K562 (cell line): Measurements from ENCODE around the gene GPR22. TPM values are rescaled to one million over a fixed set of nuclear protein-coding genes. Genes with fewer than 3 reads are reported as not detected.
A peak's percentile ranks its signal among the peaks of the same experiment; 100 is the strongest.

ENCODE experiments used
- ATAC-seq: fragments of 200-7000 bp; cut with Tn5 transposase; 3 replicates; pipeline ENCODE4 v1.9.1; 2020; ENCODE audit warnings: moderate library complexity
- BruUV-seq: library from RNA; stranded (reverse); fragments of 400-500 nt; replicated peaks from 2 replicates; lab custom pipeline; 2021; lab: Mats Ljungman, UMichigan
- CTCF ChIA-PET: fragments of 300-600 bp; formaldehyde crosslinking; extraction: SDS; loops from one replicate; lab custom pipeline; 2021; ENCODE audit warnings: low intra/inter-chr PET ratio; lab: Yijun Ruan, JAX
- POLR2A ChIA-PET: fragments of 300-600, 350-650 bp; sonication (Branson Sonifier 250); formaldehyde crosslinking; extraction: SDS; loops from one replicate; lab custom pipeline; 2021; ENCODE audit warnings: antibody characterized with exemption, inconsistent platforms; lab: Yijun Ruan, JAX
- DNase-seq, 4 experiments: peaks; one replicate each; pipeline versions ENCODE4 v3.0.0 to v3.0.0-alpha.2; 2011 to 2018; ENCODE audit warnings: low spot score in 3 of 4, mixed read lengths in 3 of 4; ENCODE audit errors: extremely low read depth in 1 of 4
- FAIRE-seq: peaks from 2 replicates; lab custom pipeline; 2011; peaks lifted over from hg19 to GRCh38; lab: Jason Lieb, UNC
- H2AFZ ChIP-seq: 2 replicates; pipeline ENCODE4 v1.6.0; 2011; ENCODE audit warnings: low read depth, low read length, control low read depth, inconsistent platforms
- H3K27ac ChIP-seq: fragments of 200-600 bp; 3 replicates; pipeline ENCODE4 v1.8.0; 2011; ENCODE audit warnings: low read depth, mild to moderate bottlenecking, control low read depth, inconsistent platforms, low read length, moderate library complexity, mixed read lengths; ENCODE audit errors: extremely low read depth
- H3K27me3 ChIP-seq, 2 experiments: fragments of 300-600 bp in 1 of 2; 2 replicates in 1 of 2; 3 replicates in 1 of 2; pipeline versions ENCODE4 v1.6.0 to v1.8.0; 2011; ENCODE audit warnings: inconsistent platforms in 2 of 2, low read length in 2 of 2, mild to moderate bottlenecking in 1 of 2, mixed read lengths in 1 of 2, moderate library complexity in 1 of 2; ENCODE audit not compliant: control insufficient read depth in 2 of 2, insufficient read depth in 2 of 2
- H3K36me3 ChIP-seq: fragments of 300-600 bp; 3 replicates; pipeline ENCODE4 v1.8.0; 2011; ENCODE audit warnings: mild to moderate bottlenecking, low read length, inconsistent platforms; ENCODE audit not compliant: control insufficient read depth, insufficient read depth
- H3K4me1 ChIP-seq, 2 experiments: fragments of 200-600 bp in 1 of 2; replicated peaks in 1 of 2; 2 replicates in 1 of 2; 3 replicates in 1 of 2; pipeline versions ENCODE4 v1.5.1 to v1.8.0; 2011; ENCODE audit warnings: inconsistent platforms in 2 of 2, low read length in 2 of 2, mild to moderate bottlenecking in 1 of 2, mixed read lengths in 1 of 2, moderate library complexity in 1 of 2; ENCODE audit not compliant: control insufficient read depth in 2 of 2, insufficient read depth in 2 of 2
- H3K4me2 ChIP-seq: 2 replicates; pipeline ENCODE4 v1.6.1; 2011; ENCODE audit warnings: low read length, control low read depth, inconsistent platforms, mixed read lengths; ENCODE audit not compliant: insufficient read depth
- H3K4me3 ChIP-seq: fragments of 200-600 bp; sonication (generic), shearing (Covaris generic); 2 replicates; pipeline ENCODE4 v1.5.1; 2016; ENCODE audit warnings: control low read depth, inconsistent platforms
- H3K79me2 ChIP-seq: fragments of 200-600 bp; 3 replicates; pipeline ENCODE4 v1.8.0; 2011; ENCODE audit warnings: low read length, inconsistent platforms; ENCODE audit not compliant: control insufficient read depth, insufficient read depth
- H3K9ac ChIP-seq, 2 experiments: 2 replicates each; pipeline versions ENCODE4 v1.6.0 to v1.6.1; 2011; ENCODE audit warnings: low read depth in 2 of 2, low read length in 2 of 2, control low read depth in 1 of 2, inconsistent platforms in 1 of 2, mild to moderate bottlenecking in 1 of 2, mixed read lengths in 1 of 2; ENCODE audit not compliant: insufficient read depth in 1 of 2
- H3K9me1 ChIP-seq: one replicate; pipeline ENCODE4 v1.6.0; 2011; ENCODE audit warnings: inconsistent platforms, mild to moderate bottlenecking, low read length, moderate library complexity; ENCODE audit not compliant: control insufficient read depth, insufficient read depth
- H3K9me3 ChIP-seq: replicated peaks from 2 replicates; pipeline ENCODE4 v1.5.1; 2011; ENCODE audit warnings: low read depth, low read length, inconsistent platforms; ENCODE audit not compliant: control insufficient read depth, insufficient read depth
- H4K20me1 ChIP-seq: replicated peaks from 2 replicates; pipeline ENCODE4 v1.6.1; 2011; ENCODE audit warnings: low read length, inconsistent platforms, mixed read lengths; ENCODE audit not compliant: control insufficient read depth, insufficient read depth
- C11orf30 ChIP-seq: fragments of 450-650 bp; IDR thresholded peaks from 2 replicates; pipeline ENCODE4 v1.6.1; 2016; ENCODE audit warnings: low read depth, mild to moderate bottlenecking
- PHF21A ChIP-seq: fragments of 450-650 bp; IDR thresholded peaks from 2 replicates; pipeline ENCODE4 v1.6.1; 2017; ENCODE audit warnings: low read depth, borderline replicate concordance
- SIRT6 ChIP-seq: IDR thresholded peaks from one replicate; pipeline ENCODE4 v1.6.1; 2012; ENCODE audit warnings: low read depth, mild to moderate bottlenecking, control low read depth, inconsistent platforms, low read length, moderate library complexity
- SMARCA5 ChIP-seq: fragments of 450-650 bp; IDR thresholded peaks from 2 replicates; pipeline ENCODE4 v1.6.1; 2016
- SP2 ChIP-seq: IDR thresholded peaks from 2 replicates; pipeline ENCODE4 v1.6.1; 2011; ENCODE audit warnings: mild to moderate bottlenecking, low read depth, low read length, moderate library complexity; ENCODE audit not compliant: poor library complexity, severe bottlenecking; ENCODE audit errors: extremely low read depth
- ZNF146 ChIP-seq: IDR thresholded peaks from one replicate; pipeline ENCODE4 v1.6.1; 2018; ENCODE audit warnings: missing compliant biosample characterization; ENCODE audit not compliant: unreplicated experiment
- WGBS: fragments of 100-300 bp; shearing (Covaris generic); methylation state at CpG from one replicate; pipeline ENCODE4 v1.1.6; 2016; ENCODE audit warnings: low coverage, mixed read lengths; ENCODE audit not compliant: insufficient coverage; ENCODE audit errors: missing lambda C conversion rate; 5-methylcytosine and 5-hydroxymethylcytosine counted together
- in situ Hi-C: fragments of 300-500 bp; cut with MboI; formaldehyde crosslinking; loops from 4 replicates; pipeline ENCODE4 v1.15.0; 2018; ENCODE audit warnings: inconsistent platforms, mixed read lengths
- intact Hi-C: fragments of 100-400 bp; cut with micrococcal nuclease; formaldehyde crosslinking; loops from 2 replicates; pipeline ENCODE4 v1.14.2; 2022
- polyA plus RNA-seq, 8 experiments: library from polyadenylated mRNA; depleted of rRNA in 4 of 8; stranded (reverse) in 5 of 8; unstranded in 3 of 8; fragments of >200 nt; fragmentation: Nextera tagmentation in 2 of 8; fragmentation: Illumina TruSeq in 1 of 8; extraction: Ambion mirVana in 2 of 8; extraction: Trizol in 1 of 8; gene quantifications; 2 replicates each; pipeline versions ENCODE4 v1.2.1 to v1.2.3, GENCODE V29; 2011 to 2014; ENCODE audit warnings: inconsistent platforms in 1 of 8, missing spikeins in 1 of 8
- total RNA-seq, 7 experiments: library from RNA; depleted of rRNA in 6 of 7; stranded (reverse); fragments of >200 nt in 6 of 7; fragmentation: Illumina TruSeq in 2 of 7; extraction: Trizol in 2 of 7; gene quantifications; 2 replicates each; pipeline versions ENCODE4 v1.2.1 to v1.2.3, GENCODE V29; 2011 to 2021; ENCODE audit warnings: low replicate concordance in 1 of 7
- TF ChIP-seq, protein P1 (sequence below), 3 experiments: fragments of 200-800 bp in 1 of 3; sonication (Bioruptor generic) in 1 of 3; sonication (generic) in 1 of 3; formaldehyde crosslinking in 1 of 3; IDR thresholded peaks; 2 replicates each; pipeline versions ENCODE4 v1.6.1 to v1.8.0; 2016 to 2022; ENCODE audit warnings: mild to moderate bottlenecking in 2 of 3, missing compliant biosample characterization in 2 of 3, missing genetic modification characterization in 2 of 3, missing genetic modification reagents in 1 of 3

Gene GPR22
- total and polyA plus RNA-seq, 9 of the 15 experiments (the other 6 are each of a cell fraction or from before 2014, with no cell fraction given), result 0.07 to 0.20 TPM; not detected in 7

- Histone ChIP-seq H3K27ac (no peak overlapping the region), H3K27me3 (no peaks in the 10 kb centered on the region), H3K9me1 (no peaks in the 10 kb centered on the region), H3K4me3 (no peak overlapping the region), H3K9me3 (no peaks in the 10 kb centered on the region), H3K36me3 (no peaks in the 10 kb centered on the region; the same call in 2 of the 3 replicates), H3K79me2 (no peaks in the 10 kb centered on the region), H3K4me1 (peaks cover 0 to 3% of the 10 kb centered on the region in 2 experiments; a peak in 1 of 5 replicates), H2AFZ (no peak overlapping the region), H3K4me2 (no peak overlapping the region), H4K20me1 (no peaks in the 10 kb centered on the region), H3K9ac (no peak overlapping the region)
- ChIA-PET POLR2A (no interaction called here), CTCF (no interaction called here)
- BruUV-seq, result no TSS peak
- 67% methylated on average over 1 of the region's 1 CpG for WGBS
- in situ Hi-C loops, result no loop called here
- TF ChIP-seq C11orf30, result 0 out of 2 replicates have a peak, but pooled peaks have one; percentile 14
- TF ChIP-seq, protein P1, sequence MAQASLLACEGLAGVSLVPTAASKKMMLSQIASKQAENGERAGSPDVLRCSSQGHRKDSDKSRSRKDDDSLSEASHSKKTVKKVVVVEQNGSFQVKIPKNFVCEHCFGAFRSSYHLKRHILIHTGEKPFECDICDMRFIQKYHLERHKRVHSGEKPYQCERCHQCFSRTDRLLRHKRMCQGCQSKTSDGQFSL (CRISPR knock-in tag; IDR thresholded peaks at IDR 0.05), result no peak
- TF ChIP-seq, protein P1 (tag; IDR thresholded peaks at IDR 0.05), result no peak
- DNase-seq (no peak), FAIRE-seq (no peak), ATAC-seq (no peak)
- intact Hi-C loops, result no loop called here
Measured at GRCh38 chr7:107432261-107432660, 37.6 kb upstream of the GPR22 start.

- H3K4me3 ChIP-seq, result no peak overlapping the region
- FAIRE-seq (no peak), ATAC-seq (no peak), DNase-seq (no peak)
- BruUV-seq, result no TSS peak
- CTCF ChIA-PET, result no interaction called here
- H3K27ac ChIP-seq, result no peak overlapping the region
- no peak overlapping the region for H3K9ac ChIP-seq
- no peaks in the 10 kb centered on the region for H3K27me3 ChIP-seq
- H3K9me3 ChIP-seq, result no peaks in the 10 kb centered on the region
- no peaks in the 10 kb centered on the region; the same call in 2 of the 3 replicates for H3K36me3 ChIP-seq
- POLR2A ChIA-PET, result interaction anchor here (1.1 kb wide), 1 partner anchor 10 kb away, joined by 5 read pairs; no protein-coding TSS in a partner anchor
- H4K20me1 ChIP-seq, result no peaks in the 10 kb centered on the region
- no peaks in the 10 kb centered on the region for H3K79me2 ChIP-seq
- no peaks in the 10 kb centered on the region for H3K4me1 ChIP-seq
- intact Hi-C loops, result no loop called here
- no peaks in the 10 kb centered on the region for H3K9me1 ChIP-seq
- H3K4me2 ChIP-seq, result no peak overlapping the region
- WGBS, result 71% methylated on average over 1 of the region's 1 CpG
- H2AFZ ChIP-seq, result no peak overlapping the region
- no peak for TF ChIP-seq SIRT6
- TF ChIP-seq PHF21A, result no peak
- TF ChIP-seq ZNF146, result peak; percentile 50
- TF ChIP-seq SMARCA5, result 0 out of 2 replicates have a peak, but pooled peaks have one; percentile 18
- TF ChIP-seq SP2, result no peak
- in situ Hi-C loops, result no loop called here
Measured at GRCh38 chr7:107435749-107436148, 34.1 kb upstream of the GPR22 start.
